OCI-LY3 (cell line): ENCODE measurements around the gene SBK2.

ENCODE experiments used
- CTCF ChIP-seq: fragments of 200-600, 300-600 bp; sonication (generic); IDR thresholded peaks from 2 replicates; pipeline ENCODE4 v1.5.1; 2014; ENCODE audit warnings: antibody characterized with exemption, low read length, low read depth
- EZH2phosphoT487 ChIP-seq: fragments of 200-600 bp; shearing (Covaris generic); IDR thresholded peaks from 2 replicates; pipeline ENCODE4 v1.6.1; 2018; ENCODE audit warnings: antibody characterized with exemption, mixed run types, low read depth

DNA sequence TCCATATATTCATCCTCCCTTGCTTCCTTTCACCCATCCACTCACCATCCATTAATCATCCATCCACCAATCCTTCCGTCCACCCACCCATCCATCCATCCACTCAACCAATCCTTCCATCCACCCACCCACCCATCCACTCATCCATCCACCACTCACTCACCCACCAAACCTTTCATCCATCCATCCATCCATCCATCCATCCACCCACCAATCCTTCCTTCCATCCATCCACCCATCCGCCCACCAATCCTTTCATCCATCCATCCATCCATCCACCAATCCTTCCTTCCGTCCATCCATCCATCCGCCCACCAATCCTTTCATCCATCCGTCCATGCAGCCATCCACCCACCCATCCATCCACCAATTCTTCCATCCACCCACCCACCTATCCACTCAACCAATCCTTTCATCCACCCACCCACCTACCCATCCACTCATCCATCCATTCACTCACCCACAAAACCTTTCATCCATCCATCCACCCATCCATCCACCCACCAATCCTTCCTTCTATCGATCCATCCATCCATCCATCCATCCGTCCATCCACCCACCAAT lies 5.4 kb upstream of the SBK2 start:
- TF ChIP-seq CTCF (no peak), EZH2phosphoT487 (no peak)
